WTC11 (cell line): Measurements from ENCODE around the gene ZGPAT. TPM values are rescaled to one million over a fixed set of nuclear protein-coding genes. Genes with fewer than 3 reads are reported as not detected.
"Not testable (repeated sequence)": the region's sequence is repeated elsewhere in the genome, so short reads cannot be mapped to it uniquely, and the experiment has no call there.

ENCODE experiments used
- ATAC-seq: fragments of 200-7000 bp; cut with Tn5 transposase; 2 replicates; pipeline ENCODE4 v1.10.0; 2021; ENCODE audit warnings: mild to moderate bottlenecking, moderate library complexity
- CTCF ChIA-PET: fragments of 300-600 bp; sonication (Branson Sonifier 250); formaldehyde crosslinking; loops from one replicate; lab custom pipeline; 2021; ENCODE audit warnings: antibody characterized with exemption; lab: Charles Lee
- POLR2A ChIA-PET: fragments of 350-600 bp; sonication (Branson Sonifier 250); formaldehyde crosslinking; loops from one replicate; lab custom pipeline; 2021; ENCODE audit warnings: antibody characterized with exemption; lab: Charles Lee
- DNase-seq: peaks from one replicate; pipeline ENCODE4 v3.0.0; 2021; ENCODE audit warnings: low spot score
- H3K27ac Mint-ChIP-seq: 2 replicates; pipeline ENCODE4 v1.8.0; 2021; ENCODE audit warnings: mixed read lengths
- H3K27me3 Mint-ChIP-seq: 2 replicates; pipeline ENCODE4 v1.8.0; 2021; ENCODE audit warnings: low read depth, mild to moderate bottlenecking, moderate library complexity, mixed read lengths
- H3K36me3 Mint-ChIP-seq: 2 replicates; pipeline ENCODE4 v1.8.0; 2021; ENCODE audit warnings: mixed read lengths
- H3K4me1 Mint-ChIP-seq: 2 replicates; pipeline ENCODE4 v1.8.0; 2022; ENCODE audit warnings: mixed read lengths
- H3K4me3 Mint-ChIP-seq: 2 replicates; pipeline ENCODE4 v1.8.0; 2021; ENCODE audit warnings: mild to moderate bottlenecking, moderate library complexity, mixed read lengths
- H3K9me3 Mint-ChIP-seq: 2 replicates; pipeline ENCODE4 v1.8.0; 2021; ENCODE audit warnings: mixed read lengths
- AFF4 ChIP-seq: sonication (generic); formaldehyde crosslinking; IDR thresholded peaks from 2 replicates; pipeline ENCODE4 v1.8.1; 2023; ENCODE audit warnings: mild to moderate bottlenecking, missing genetic modification reagents, borderline replicate concordance
- ATF1 ChIP-seq: sonication (generic); formaldehyde crosslinking; IDR thresholded peaks from 2 replicates; pipeline ENCODE4 v1.8.1; 2023; ENCODE audit warnings: mild to moderate bottlenecking, moderate library complexity, missing genetic modification reagents
- ERG ChIP-seq: fragments of 250-450 bp; sonication (Bioruptor Pico); IDR thresholded peaks from 2 replicates; pipeline ENCODE4 v1.8.0; 2021; ENCODE audit warnings: mild to moderate bottlenecking
- ETV6 ChIP-seq: sonication (generic); formaldehyde crosslinking; IDR thresholded peaks from 2 replicates; pipeline ENCODE4 v1.8.1; 2022; ENCODE audit warnings: mild to moderate bottlenecking, missing genetic modification reagents
- GRHL2 ChIP-seq: fragments of 250-450 bp; sonication (Bioruptor Pico); IDR thresholded peaks from 2 replicates; pipeline ENCODE4 v1.8.0; 2022; ENCODE audit warnings: mild to moderate bottlenecking, moderate library complexity; ENCODE audit not compliant: insufficient replicate concordance, severe bottlenecking
- MYBL2 ChIP-seq: sonication (generic); formaldehyde crosslinking; IDR thresholded peaks from 2 replicates; pipeline ENCODE4 v1.8.1; 2023; ENCODE audit warnings: mild to moderate bottlenecking, moderate library complexity, missing genetic modification reagents
- PRDM15 ChIP-seq: sonication (generic); formaldehyde crosslinking; IDR thresholded peaks from 2 replicates; pipeline ENCODE4 v1.8.0; 2022; ENCODE audit warnings: missing genetic modification reagents
- PRRX2 ChIP-seq: fragments of 250-450 bp; sonication (Bioruptor Pico); IDR thresholded peaks from 2 replicates; pipeline ENCODE4 v1.8.0; 2021; ENCODE audit warnings: mild to moderate bottlenecking
- SMAD4 ChIP-seq: sonication (generic); formaldehyde crosslinking; IDR thresholded peaks from 2 replicates; pipeline ENCODE4 v1.8.0; 2022; ENCODE audit warnings: mild to moderate bottlenecking, missing genetic modification reagents
- SP1 ChIP-seq: sonication (generic); formaldehyde crosslinking; conservative IDR thresholded peaks from 2 replicates; pipeline ENCODE4 v1.8.1; 2022; ENCODE audit warnings: missing genetic modification reagents
- TEAD1 ChIP-seq: sonication (generic); formaldehyde crosslinking; IDR thresholded peaks from 2 replicates; pipeline ENCODE4 v1.8.0; 2022; ENCODE audit warnings: mild to moderate bottlenecking, missing genetic modification reagents
- USF2 ChIP-seq: sonication (generic); formaldehyde crosslinking; IDR thresholded peaks from 2 replicates; pipeline ENCODE4 v1.8.1; 2023; ENCODE audit warnings: mild to moderate bottlenecking, missing genetic modification reagents, moderate library complexity
- ZMAT4 ChIP-seq: fragments of 250-450 bp; sonication (Bioruptor Pico); IDR thresholded peaks from 2 replicates; pipeline ENCODE4 v1.9.0; 2021; ENCODE audit warnings: mild to moderate bottlenecking
- ZNF219 ChIP-seq: sonication (generic); formaldehyde crosslinking; IDR thresholded peaks from 2 replicates; pipeline ENCODE4 v1.8.0; 2023; ENCODE audit warnings: missing genetic modification reagents, mild to moderate bottlenecking, borderline replicate concordance
- ZNF317 ChIP-seq: sonication (generic); formaldehyde crosslinking; IDR thresholded peaks from 2 replicates; pipeline ENCODE4 v1.8.1; 2023; ENCODE audit warnings: low read depth, mild to moderate bottlenecking, moderate library complexity, missing genetic modification reagents, borderline replicate concordance
- total RNA-seq: library from RNA; stranded (reverse); gene quantifications from 3 replicates; pipeline ENCODE4 v1.2.3, GENCODE V29; 2021

ZGPAT gene
- total RNA-seq, 1 experiment from 2014 or later, result 28.3 TPM

GRCh38 chr20:63718996-63719395, 11.2 kb downstream of the ZGPAT start:
- POLR2A ChIA-PET, result interaction anchor here (0.7 kb wide), 1 partner anchor 18 kb away, joined by 3 read pairs; the partner anchor contains the start of gene LIME1
- H3K36me3 Mint-ChIP-seq, result peaks cover 43% of the 10 kb centered on the region

GRCh38 chr20:63722967-63723622, 15.3 kb downstream of the ZGPAT start:
- H3K4me3 Mint-ChIP-seq, DNase-seq, H3K9me3 Mint-ChIP-seq, H3K27me3 Mint-ChIP-seq, H3K4me1 Mint-ChIP-seq, ATAC-seq, POLR2A ChIA-PET, CTCF ChIA-PET, H3K27ac Mint-ChIP-seq: not testable (repeated sequence)
- peaks cover 33% of the 10 kb centered on the region for H3K36me3 Mint-ChIP-seq

More at GRCh38 chr20:63718996-63719395, 11.2 kb downstream of the ZGPAT start:
- H3K9me3 Mint-ChIP-seq, result no peaks in the 10 kb centered on the region
- ATAC-seq, result no peak
- no peaks in the 10 kb centered on the region for H3K4me1 Mint-ChIP-seq
- DNase-seq, result no peak
- no peaks in the 10 kb centered on the region for H3K27me3 Mint-ChIP-seq
- H3K4me3 Mint-ChIP-seq, result no peak overlapping the region
- H3K27ac Mint-ChIP-seq, result no peak overlapping the region; the same call in 1 of the 2 replicates
- CTCF ChIA-PET, result interaction anchor here (0.7 to 1.2 kb wide), 2 partner anchors 11 to 57 kb away, joined by 4 to 6 read pairs; partner anchors contain the start of genes ARFRP1 and ZGPAT
- TF ChIP-seq ZNF317 (CRISPR knock-in tag), result peak; percentile 69
- TF ChIP-seq USF2 (CRISPR knock-in tag), result no peak

- H3K4me3 Mint-ChIP-seq, H3K9me3 Mint-ChIP-seq, POLR2A ChIA-PET, H3K4me1 Mint-ChIP-seq, ATAC-seq, DNase-seq, H3K27ac Mint-ChIP-seq, H3K27me3 Mint-ChIP-seq, CTCF ChIA-PET: not testable (repeated sequence)
- H3K36me3 Mint-ChIP-seq, result peaks cover 14% of the 10 kb centered on the region
Measured at GRCh38 chr20:63730189-63730733, 22.4 kb downstream of the ZGPAT start.

- POLR2A ChIA-PET, result no interaction called here
- Mint-ChIP-seq H3K4me1 (no peaks in the 10 kb centered on the region), H3K9me3 (no peaks in the 10 kb centered on the region), H3K27ac (no peak overlapping the region), H3K27me3 (no peaks in the 10 kb centered on the region), H3K36me3 (peaks cover 11% of the 10 kb centered on the region), H3K4me3 (no peak overlapping the region)
- no peak for DNase-seq
- ATAC-seq, result no peak
- CTCF ChIA-PET, result no interaction called here
- no peak for TF ChIP-seq ERG
- no peak for TF ChIP-seq GRHL2 (CRISPR knock-in tag)
- no peak for TF ChIP-seq ETV6 (CRISPR knock-in tag)
- TF ChIP-seq ATF1 (CRISPR knock-in tag), result no peak
- TF ChIP-seq PRDM15, result no peak
- TF ChIP-seq ZNF219 (CRISPR knock-in tag), result no peak
- TF ChIP-seq AFF4 (CRISPR knock-in tag), result no peak
- TF ChIP-seq TEAD1 (CRISPR knock-in tag), result no peak
- TF ChIP-seq ZMAT4 (CRISPR knock-in tag), result no peak
- TF ChIP-seq PRRX2 (CRISPR knock-in tag), result no peak
- TF ChIP-seq SMAD4 (CRISPR knock-in tag), result no peak
- TF ChIP-seq SP1, result no peak
- TF ChIP-seq MYBL2 (CRISPR knock-in tag), result no peak
Measured at GRCh38 chr20:63731410-63731809, 23.6 kb downstream of the ZGPAT start.
